CD4-positive, alpha-beta T cell (primary cell): Measurements from ENCODE around the gene PFKFB3. TPM values are rescaled to one million over a fixed set of nuclear protein-coding genes. Genes with fewer than 3 reads are reported as not detected.

Experiments
- ATAC-seq: fragments of 200-7000 bp; cut with Tn5 transposase; one replicate; pipeline ENCODE4 v1.10.0; 2022; ENCODE audit warnings: mild to moderate bottlenecking; ENCODE audit not compliant: poor library complexity
- CTCF ChIA-PET: fragments of 350-600 bp; sonication (Branson Sonifier 250); formaldehyde crosslinking; loops from one replicate; lab custom pipeline; 2021; ENCODE audit warnings: antibody characterized with exemption, inconsistent platforms; lab: Charles Lee
- POLR2A ChIA-PET: fragments of 350-600 bp; sonication (Branson Sonifier 250); formaldehyde crosslinking; loops from one replicate; lab custom pipeline; 2021; ENCODE audit warnings: antibody characterized with exemption, inconsistent platforms; lab: Charles Lee
- DNase-seq, 14 experiments: peaks; one replicate each; pipeline ENCODE4 v3.0.0-alpha.2; 2013 to 2020; ENCODE audit warnings: mixed read lengths in 2 of 14
- H3K27ac ChIP-seq, 2 donors: one replicate each; pipeline versions ENCODE4 v1.5.1 to v1.7.0; 2013; ENCODE audit warnings: low read length in 2 of 2, low read depth in 1 of 2, mild to moderate bottlenecking in 1 of 2
- H3K27me3 ChIP-seq, 2 experiments: 1 replicate in 1 of 2; 2 replicates in 1 of 2; pipeline versions ENCODE4 v1.6.1 to v1.7.0; 2013; ENCODE audit warnings: low read length in 2 of 2, control low read depth in 1 of 2, mild to moderate bottlenecking in 1 of 2, moderate library complexity in 1 of 2; ENCODE audit not compliant: insufficient read depth in 2 of 2, control insufficient read depth in 1 of 2
- H3K36me3 ChIP-seq: one replicate; pipeline ENCODE4 v1.6.1; 2013; ENCODE audit warnings: low read length, control low read depth; ENCODE audit not compliant: insufficient read depth
- H3K4me1 ChIP-seq: one replicate; pipeline ENCODE4 v1.6.1; 2013; ENCODE audit warnings: low read length, control low read depth; ENCODE audit not compliant: insufficient read depth
- H3K4me3 ChIP-seq: one replicate; pipeline ENCODE4 v1.5.1; 2013; ENCODE audit warnings: mild to moderate bottlenecking, low read length, moderate library complexity
- H3K9me3 ChIP-seq, 2 experiments: 1 replicate in 1 of 2; 2 replicates in 1 of 2; pipeline versions ENCODE4 v1.6.1 to v1.7.0; 2013; ENCODE audit warnings: low read length in 2 of 2, mild to moderate bottlenecking in 2 of 2, control low read depth in 1 of 2, moderate library complexity in 1 of 2; ENCODE audit not compliant: control insufficient read depth in 1 of 2, insufficient read depth in 1 of 2
- H3K27ac Mint-ChIP-seq: one replicate; pipeline ENCODE4 v1.8.0; 2020; ENCODE audit warnings: mixed read lengths
- H3K27me3 Mint-ChIP-seq: one replicate; pipeline ENCODE4 v1.8.0; 2021; ENCODE audit warnings: mixed read lengths
- H3K36me3 Mint-ChIP-seq: one replicate; pipeline ENCODE4 v1.8.0; 2021; ENCODE audit warnings: low read depth, mixed read lengths
- H3K4me1 Mint-ChIP-seq: one replicate; pipeline ENCODE4 v1.8.0; 2021; ENCODE audit warnings: low read depth, mixed read lengths
- H3K4me3 Mint-ChIP-seq: one replicate; pipeline ENCODE4 v1.8.0; 2020; ENCODE audit warnings: mild to moderate bottlenecking, mixed read lengths
- H3K9me3 Mint-ChIP-seq: one replicate; pipeline ENCODE4 v1.8.0; 2020; ENCODE audit warnings: mixed read lengths
- CTCF ChIP-seq: fragments of 200-600 bp; IDR thresholded peaks from one replicate; pipeline ENCODE4 v1.8.0; 2022; ENCODE audit warnings: antibody characterized with exemption, mild to moderate bottlenecking
- intact Hi-C, 2 experiments: fragments of 100-400 bp; cut with DNase I in 1 of 2; cut with micrococcal nuclease in 1 of 2; formaldehyde crosslinking; loops; one replicate each; pipeline versions ENCODE4 v1.15.1 to v1.9.0; 2023 to 2025; cut with DNase I, micrococcal nuclease
- total RNA-seq, 174 experiments: library from RNA in 2 of 174; stranded (reverse) in 2 of 174; gene quantifications; one replicate each; pipeline ENCODE4 v1.2.3 and lab custom pipeline; 2021 to 2026

PFKFB3 gene
- total RNA-seq, 2 experiments from 2014 or later = 142 to 145 TPM

- CTCF ChIA-PET = no interaction called here
- H3K27ac Mint-ChIP-seq = no peak overlapping the region
- no peak for ATAC-seq
- no peaks in the 10 kb centered on the region for H3K9me3 Mint-ChIP-seq
- no peak overlapping the region for H3K27ac ChIP-seq
- H3K36me3 ChIP-seq = peaks cover 87% of the 10 kb centered on the region
- peak overlapping the region; percentile 25 for H3K4me3 Mint-ChIP-seq
- intact Hi-C loops = no loop called here
- no peak overlapping the region for H3K4me3 ChIP-seq
- H3K9me3 ChIP-seq = no peaks in the 10 kb centered on the region
- H3K27me3 Mint-ChIP-seq = no peaks in the 10 kb centered on the region
- no peaks in the 10 kb centered on the region for H3K4me1 Mint-ChIP-seq
- DNase-seq = no peak
- H3K4me1 ChIP-seq = peaks cover under 1% of the 10 kb centered on the region
- POLR2A ChIA-PET = no interaction called here
- no peaks in the 10 kb centered on the region for H3K27me3 ChIP-seq
- TF ChIP-seq CTCF = no peak
- H3K36me3 Mint-ChIP-seq = peaks cover 98% of the 10 kb centered on the region
Observed at GRCh38 chr10:6221971-6222751, 19.4 kb downstream of the PFKFB3 start.

- no peaks in the 10 kb centered on the region for H3K27me3 Mint-ChIP-seq
- ChIA-PET CTCF (no interaction called here), POLR2A (no interaction called here)
- intact Hi-C loops = no loop called here
- H3K4me1 ChIP-seq = no peaks in the 10 kb centered on the region
- no peaks in the 10 kb centered on the region for H3K9me3 Mint-ChIP-seq
- no peaks in the 10 kb centered on the region for H3K9me3 ChIP-seq
- TF ChIP-seq CTCF = no peak
- DNase-seq = no peak
- H3K4me3 ChIP-seq = no peak overlapping the region
- no peaks in the 10 kb centered on the region for H3K4me1 Mint-ChIP-seq
- H3K4me3 Mint-ChIP-seq = no peak overlapping the region
- H3K27ac Mint-ChIP-seq = no peak overlapping the region
- H3K36me3 Mint-ChIP-seq = peaks cover 98% of the 10 kb centered on the region
- no peak for ATAC-seq
- H3K36me3 ChIP-seq = peaks cover 87% of the 10 kb centered on the region
- H3K27me3 ChIP-seq = no peaks in the 10 kb centered on the region
- H3K27ac ChIP-seq = no peak overlapping the region
Observed at GRCh38 chr10:6222755-6223154, 20.0 kb downstream of the PFKFB3 start.

- Mint-ChIP-seq H3K36me3 (peaks cover 100% of the 10 kb centered on the region), H3K4me3 (no peak overlapping the region), H3K9me3 (no peaks in the 10 kb centered on the region), H3K27me3 (no peaks in the 10 kb centered on the region), H3K4me1 (peaks cover 11% of the 10 kb centered on the region), H3K27ac (peak overlapping the region; percentile 61)
- H3K4me3 ChIP-seq = no peak overlapping the region
- peaks cover 3% of the 10 kb centered on the region for H3K4me1 ChIP-seq
- H3K36me3 ChIP-seq = peaks cover 89% of the 10 kb centered on the region
- DNase-seq = no peak
- no peak for TF ChIP-seq CTCF
- intact Hi-C loops = no loop called here
- H3K27me3 ChIP-seq = no peaks in the 10 kb centered on the region
- ChIA-PET POLR2A (no interaction called here), CTCF (no interaction called here)
- no peaks in the 10 kb centered on the region for H3K9me3 ChIP-seq
- ATAC-seq = no peak
- H3K27ac ChIP-seq = no peak overlapping the region
Observed at GRCh38 chr10:6223981-6224380, 21.2 kb downstream of the PFKFB3 start.
